CD4-positive, alpha-beta T cell treated with Interleukin-2 at 100 ng/mL for 4 hours (primary cell): Measurements from ENCODE around the gene SEC23B.
"Not testable (repeated sequence)": the region's sequence is repeated elsewhere in the genome, so short reads cannot be mapped to it uniquely, and the experiment has no call there.

Source experiments
- DNase-seq: peaks from one replicate; pipeline ENCODE4 v3.0.0-alpha.2; 2020; ENCODE audit warnings: low spot score

Gene SEC23B

GRCh38 chr20:18507218-18508191 is at the start of gene SEC23B:
TSS of gene SEC23B (plus strand) at chr20:18507940. CDS start at chr20:18510836, 2,896 bp downstream.
- peak; percentile 97 for DNase-seq

- DNase-seq, result no peak
Observed at GRCh38 chr20:18465536-18466200, 42.1 kb upstream of the SEC23B start.

GRCh38 chr20:18466574-18466893 is 41.2 kb upstream of the SEC23B start:
- DNase-seq, result no peak

GRCh38 chr20:18466894-18467730 is 40.6 kb upstream of the SEC23B start, which contains the start of the genes DZANK1 and POLR3F:
TSS of gene DZANK1 (minus strand) at chr20:18467030. CDS start at chr20:18465358, 1,672 bp downstream.
TSS of gene POLR3F (plus strand) at chr20:18467390. CDS start at chr20:18467507, 117 bp downstream.
- peak; percentile 94 for DNase-seq

GRCh38 chr20:18477218-18477617 is 30.5 kb upstream of the SEC23B start:
- no peak for DNase-seq

- no peak for DNase-seq
Observed at GRCh38 chr20:18477821-18478220, 29.9 kb upstream of the SEC23B start.

GRCh38 chr20:18481596-18481995 is 26.1 kb upstream of the SEC23B start:
- DNase-seq, result no peak

GRCh38 chr20:18488301-18488700 is 19.4 kb upstream of the SEC23B start:
- DNase-seq, result no peak

GRCh38 chr20:18496042-18496441 is 11.7 kb upstream of the SEC23B start:
- DNase-seq, result no peak

- peak; percentile 77 for DNase-seq
Observed at GRCh38 chr20:18496740-18497592, 10.8 kb upstream of the SEC23B start, which contains the start of gene RBBP9. TSS of gene RBBP9 (minus strand) at chr20:18497225. CDS start at chr20:18497167, 58 bp downstream.

- no peak for DNase-seq
Observed at GRCh38 chr20:18497603-18498002, 10.1 kb upstream of the SEC23B start.

- DNase-seq, result not testable (repeated sequence)
Observed at GRCh38 chr20:18501672-18502071, 6.1 kb upstream of the SEC23B start.

- no peak for DNase-seq
Observed at GRCh38 chr20:18504479-18505060, 3.2 kb upstream of the SEC23B start.

GRCh38 chr20:18506744-18507143 is 996 bp upstream of the SEC23B start:
- peak; percentile 24 for DNase-seq

- DNase-seq, result no peak
Observed at GRCh38 chr20:18511571-18511970, 3.8 kb downstream of the SEC23B start.

GRCh38 chr20:18513208-18513607 is 5.5 kb downstream of the SEC23B start:
- DNase-seq, result no peak

- no peak for DNase-seq
Observed at GRCh38 chr20:18514127-18514526, 6.4 kb downstream of the SEC23B start.

GRCh38 chr20:18515973-18516372 is 8.2 kb downstream of the SEC23B start:
- DNase-seq, result no peak

- not testable (repeated sequence) for DNase-seq
Observed at GRCh38 chr20:18522066-18522465, 14.3 kb downstream of the SEC23B start.

- no peak for DNase-seq
Observed at GRCh38 chr20:18523066-18523465, 15.3 kb downstream of the SEC23B start.

GRCh38 chr20:18524646-18525045 is 16.9 kb downstream of the SEC23B start:
- DNase-seq, result no peak
